Measurements from ENCODE around the gene CUL3. TPM values are rescaled to one million over a fixed set of nuclear protein-coding genes. Genes with fewer than 3 reads are reported as not detected.
"Not testable (repeated sequence)": the region's sequence is repeated elsewhere in the genome, so short reads cannot be mapped to it uniquely, and the experiment has no call there.

Gene CUL3
- total RNA-seq, 2 experiments from 2014 or later = 61.7 to 66.0 TPM

DNA sequence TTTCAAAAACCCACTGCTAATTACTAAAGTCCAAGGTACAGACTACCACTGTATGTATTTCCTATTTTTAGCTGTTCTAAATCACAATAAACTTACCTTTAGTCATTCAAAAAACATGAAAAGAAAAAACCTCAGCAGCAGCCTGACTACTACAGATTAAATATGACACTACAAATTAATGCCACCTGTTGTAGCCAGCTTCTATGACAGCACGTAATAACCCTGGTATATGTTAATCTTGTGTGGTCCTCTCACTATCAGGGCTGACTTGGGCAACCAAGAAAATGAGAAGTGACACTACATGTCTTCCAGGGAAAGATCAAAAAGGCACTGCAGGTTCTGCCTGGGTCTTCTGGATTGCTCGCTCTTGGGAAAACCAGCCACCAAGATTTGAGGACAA lies 92.6 kb downstream of the CUL3 start:
- no peak for DNase-seq
- Mint-ChIP-seq H3K4me3 (no peak overlapping the region), H3K27me3 (ENCODE audit: low read depth) (no peaks in the 10 kb centered on the region), H3K4me1 (ENCODE audit: low read depth) (peaks cover 38% of the 10 kb centered on the region), H3K27ac (no peak overlapping the region), H3K9me3 (peaks cover 3% of the 10 kb centered on the region), H3K36me3 (ENCODE audit: low read depth) (peaks cover 49% of the 10 kb centered on the region)
- CTCF ChIA-PET = no interaction called here
- intact Hi-C loops (cut with micrococcal nuclease) = no loop called here

DNA sequence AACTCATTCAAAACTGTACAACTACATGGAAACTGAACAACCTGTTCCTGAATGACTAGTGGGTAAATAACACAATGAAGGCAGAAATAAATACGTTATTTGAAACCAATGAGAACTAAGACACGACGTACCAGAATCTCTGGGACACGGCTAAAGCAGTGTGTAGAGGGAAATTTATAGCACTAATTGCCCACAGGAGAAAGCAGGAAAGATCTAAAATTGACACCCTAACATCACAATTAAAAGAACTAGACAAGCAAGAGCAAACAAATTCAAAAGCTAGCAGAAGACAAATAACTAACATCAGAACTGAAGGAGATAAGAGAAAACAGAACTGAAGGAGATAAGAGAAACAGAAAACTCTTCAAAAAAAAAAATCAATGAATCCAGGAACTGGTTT lies 97.2 kb downstream of the CUL3 start:
- CTCF ChIA-PET = interaction anchor here (0.7 kb wide), 1 partner anchor 83 kb away, joined by 3 read pairs; no protein-coding TSS in a partner anchor
- H3K9me3 Mint-ChIP-seq; DNase-seq; intact Hi-C loops (cut with micrococcal nuclease); H3K27me3 Mint-ChIP-seq (ENCODE audit: low read depth); H3K4me3 Mint-ChIP-seq: not testable (repeated sequence)
- H3K36me3 Mint-ChIP-seq (ENCODE audit: low read depth) = peaks cover 37% of the 10 kb centered on the region
- H3K27ac Mint-ChIP-seq = peak overlapping the region; percentile 21
- H3K4me1 Mint-ChIP-seq (ENCODE audit: low read depth) = peaks cover 42% of the 10 kb centered on the region

DNA sequence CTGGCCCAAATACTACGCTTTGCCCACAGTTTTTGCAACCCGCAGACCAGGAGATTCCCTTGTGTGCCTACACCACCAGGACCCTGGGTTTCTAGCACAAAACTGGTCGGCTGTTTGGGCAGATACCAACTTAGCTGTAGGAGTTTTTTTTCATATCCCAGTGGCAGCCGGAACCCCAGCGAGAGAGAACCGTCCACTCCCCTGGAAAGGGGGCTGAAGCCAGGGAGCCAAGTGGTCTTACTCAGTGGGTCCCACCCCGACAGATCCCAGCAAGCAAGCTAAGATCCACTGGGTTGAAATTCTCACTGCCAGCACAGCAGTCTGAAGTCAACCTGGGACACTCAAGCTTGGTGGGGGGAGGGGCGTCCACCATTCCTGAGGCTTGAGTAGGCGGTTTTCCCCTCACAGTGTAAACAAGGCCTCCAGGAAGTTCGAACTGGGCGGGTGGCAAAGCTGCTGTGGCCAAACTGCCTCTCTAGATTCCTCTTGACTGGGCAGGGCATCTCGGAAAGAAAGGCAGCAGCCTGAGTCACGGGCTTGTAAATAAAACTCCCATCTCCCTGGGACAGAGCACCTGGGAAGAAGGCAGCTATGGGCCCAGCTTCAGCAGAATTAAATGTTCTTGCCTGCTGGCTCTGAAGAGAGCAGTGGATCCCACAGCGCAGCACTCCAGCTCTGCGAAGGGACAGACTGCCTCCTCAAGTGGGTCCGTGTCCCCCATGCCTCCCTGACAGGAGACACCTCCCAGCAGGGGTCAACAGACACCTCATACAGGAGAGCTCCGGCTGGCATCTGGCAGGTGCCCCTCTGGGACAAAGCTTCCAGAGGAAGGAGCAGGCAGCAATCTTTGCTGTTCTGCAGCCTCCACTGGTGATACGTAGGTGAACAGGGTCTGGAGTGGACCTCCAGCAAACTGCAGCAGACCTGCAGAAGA lies 99.8 kb downstream of the CUL3 start:
- intact Hi-C loops (cut with micrococcal nuclease); H3K27me3 Mint-ChIP-seq (ENCODE audit: low read depth); H3K9me3 Mint-ChIP-seq; H3K27ac Mint-ChIP-seq; CTCF ChIA-PET; DNase-seq; H3K4me3 Mint-ChIP-seq: not testable (repeated sequence)
- peaks cover 31% of the 10 kb centered on the region for H3K36me3 Mint-ChIP-seq (ENCODE audit: low read depth)
- peaks cover 31% of the 10 kb centered on the region for H3K4me1 Mint-ChIP-seq (ENCODE audit: low read depth)

GRCh38 chr2:224479826-224480225 lies 105.3 kb downstream of the CUL3 start:
- no peak overlapping the region for H3K27ac Mint-ChIP-seq
- CTCF ChIA-PET = no interaction called here
- no peak overlapping the region for H3K4me3 Mint-ChIP-seq
- no peaks in the 10 kb centered on the region for H3K9me3 Mint-ChIP-seq
- H3K4me1 Mint-ChIP-seq (ENCODE audit: low read depth) = peaks cover 2% of the 10 kb centered on the region
- intact Hi-C loops (cut with micrococcal nuclease) = no loop called here
- H3K36me3 Mint-ChIP-seq (ENCODE audit: low read depth) = peaks cover 23% of the 10 kb centered on the region
- no peak for DNase-seq
- H3K27me3 Mint-ChIP-seq (ENCODE audit: low read depth) = no peaks in the 10 kb centered on the region

GRCh38 chr2:224472827-224473226 lies 112.3 kb downstream of the CUL3 start:
- H3K27me3 Mint-ChIP-seq (ENCODE audit: low read depth) = no peaks in the 10 kb centered on the region
- CTCF ChIA-PET = no interaction called here
- H3K36me3 Mint-ChIP-seq (ENCODE audit: low read depth) = peaks cover 22% of the 10 kb centered on the region
- H3K4me3 Mint-ChIP-seq = no peak overlapping the region
- no peaks in the 10 kb centered on the region for H3K4me1 Mint-ChIP-seq (ENCODE audit: low read depth)
- DNase-seq = no peak
- H3K9me3 Mint-ChIP-seq = no peaks in the 10 kb centered on the region
- intact Hi-C loops (cut with micrococcal nuclease) = no loop called here
- no peak overlapping the region for H3K27ac Mint-ChIP-seq

GRCh38 chr2:224472137-224472536 lies 113.0 kb downstream of the CUL3 start:
- Mint-ChIP-seq H3K36me3 (ENCODE audit: low read depth) (peaks cover 18% of the 10 kb centered on the region), H3K4me3 (no peak overlapping the region), H3K27ac (no peak overlapping the region), H3K4me1 (ENCODE audit: low read depth) (no peaks in the 10 kb centered on the region), H3K27me3 (ENCODE audit: low read depth) (no peaks in the 10 kb centered on the region), H3K9me3 (no peaks in the 10 kb centered on the region)
- no peak for DNase-seq
- intact Hi-C loops (cut with micrococcal nuclease) = no loop called here
- CTCF ChIA-PET = no interaction called here

DNA sequence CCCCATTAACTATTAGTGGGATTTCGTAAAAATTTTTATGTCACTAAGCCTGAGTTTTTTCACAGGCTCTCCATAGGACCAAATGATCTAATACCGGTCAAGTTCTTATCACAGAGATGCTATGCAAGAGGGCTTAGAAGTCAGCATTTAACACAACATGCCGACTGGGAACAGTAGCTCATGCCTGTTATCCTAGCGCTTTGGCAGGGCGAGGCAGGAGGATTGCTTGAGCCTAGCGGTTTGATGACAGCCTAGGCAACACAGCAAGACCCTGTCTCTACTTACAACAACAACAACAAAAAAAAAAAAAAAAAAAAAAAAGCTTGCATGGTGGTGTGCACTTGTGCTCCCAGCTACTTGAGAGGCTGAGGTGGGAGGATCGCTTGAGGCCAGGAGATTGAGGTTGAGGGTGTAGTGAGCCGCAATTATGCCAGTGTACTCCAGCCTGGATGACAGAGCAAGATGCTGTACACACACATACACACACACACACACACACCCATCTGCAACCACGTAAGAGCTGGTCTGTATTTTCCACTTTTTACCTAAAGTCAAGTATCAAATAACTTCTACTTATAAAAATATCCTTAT lies 115.7 kb downstream of the CUL3 start:
- no peak for DNase-seq
- H3K4me3 Mint-ChIP-seq = no peak overlapping the region
- H3K36me3 Mint-ChIP-seq (ENCODE audit: low read depth) = peaks cover 3% of the 10 kb centered on the region
- H3K4me1 Mint-ChIP-seq (ENCODE audit: low read depth) = no peaks in the 10 kb centered on the region
- H3K9me3 Mint-ChIP-seq = peaks cover 3% of the 10 kb centered on the region
- intact Hi-C loops (cut with micrococcal nuclease) = no loop called here
- H3K27ac Mint-ChIP-seq = no peak overlapping the region
- H3K27me3 Mint-ChIP-seq (ENCODE audit: low read depth) = no peaks in the 10 kb centered on the region
- CTCF ChIA-PET = interaction anchor here (1.2 to 1.4 kb wide), 2 partner anchors 181 kb away, joined by 3 to 8 read pairs; no protein-coding TSS in a partner anchor

DNA sequence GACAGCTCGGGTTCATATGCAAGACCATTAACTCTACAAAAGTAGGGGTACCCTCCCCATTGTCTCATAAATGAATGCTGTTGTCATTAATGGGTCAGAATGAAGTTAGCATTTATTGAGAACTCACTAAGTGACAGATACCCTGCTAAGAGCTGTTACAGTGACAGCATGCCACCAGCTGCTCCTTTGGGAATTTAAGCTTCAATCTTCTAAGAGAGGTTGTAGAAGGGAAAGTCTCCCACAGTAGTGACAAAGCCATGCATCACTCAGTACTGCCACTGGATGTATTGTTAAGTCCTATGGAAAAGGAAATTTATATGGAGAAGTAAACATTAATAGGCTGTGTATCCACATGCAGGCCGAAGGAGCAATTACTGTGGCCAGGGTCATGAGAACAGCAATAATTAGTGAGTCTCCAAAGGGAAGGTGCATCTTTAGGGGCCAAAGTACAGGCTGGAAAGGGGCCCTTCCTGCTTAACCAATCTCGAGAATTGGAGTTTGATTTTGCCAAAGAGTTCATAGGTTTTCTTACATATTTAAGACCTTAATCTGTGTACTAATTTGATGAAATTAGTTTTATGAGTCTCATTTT lies 118.8 kb downstream of the CUL3 start:
- H3K4me1 Mint-ChIP-seq (ENCODE audit: low read depth) = no peaks in the 10 kb centered on the region
- no peaks in the 10 kb centered on the region for H3K27me3 Mint-ChIP-seq (ENCODE audit: low read depth)
- H3K9me3 Mint-ChIP-seq = peaks cover 4% of the 10 kb centered on the region
- no peak overlapping the region for H3K4me3 Mint-ChIP-seq
- CTCF ChIA-PET = no interaction called here
- DNase-seq = no peak
- H3K36me3 Mint-ChIP-seq (ENCODE audit: low read depth) = no peaks in the 10 kb centered on the region
- H3K27ac Mint-ChIP-seq = no peak overlapping the region
- intact Hi-C loops (cut with micrococcal nuclease) = no loop called here

GRCh38 chr2:224461391-224461790 lies 123.8 kb downstream of the CUL3 start:
- Mint-ChIP-seq H3K9me3 (peaks cover 9% of the 10 kb centered on the region), H3K4me3 (no peak overlapping the region), H3K36me3 (ENCODE audit: low read depth) (no peaks in the 10 kb centered on the region), H3K27me3 (ENCODE audit: low read depth) (peaks cover 18% of the 10 kb centered on the region), H3K27ac (no peak overlapping the region), H3K4me1 (ENCODE audit: low read depth) (no peaks in the 10 kb centered on the region)
- intact Hi-C loops (cut with micrococcal nuclease) = no loop called here
- CTCF ChIA-PET = no interaction called here
- no peak for DNase-seq

DNA sequence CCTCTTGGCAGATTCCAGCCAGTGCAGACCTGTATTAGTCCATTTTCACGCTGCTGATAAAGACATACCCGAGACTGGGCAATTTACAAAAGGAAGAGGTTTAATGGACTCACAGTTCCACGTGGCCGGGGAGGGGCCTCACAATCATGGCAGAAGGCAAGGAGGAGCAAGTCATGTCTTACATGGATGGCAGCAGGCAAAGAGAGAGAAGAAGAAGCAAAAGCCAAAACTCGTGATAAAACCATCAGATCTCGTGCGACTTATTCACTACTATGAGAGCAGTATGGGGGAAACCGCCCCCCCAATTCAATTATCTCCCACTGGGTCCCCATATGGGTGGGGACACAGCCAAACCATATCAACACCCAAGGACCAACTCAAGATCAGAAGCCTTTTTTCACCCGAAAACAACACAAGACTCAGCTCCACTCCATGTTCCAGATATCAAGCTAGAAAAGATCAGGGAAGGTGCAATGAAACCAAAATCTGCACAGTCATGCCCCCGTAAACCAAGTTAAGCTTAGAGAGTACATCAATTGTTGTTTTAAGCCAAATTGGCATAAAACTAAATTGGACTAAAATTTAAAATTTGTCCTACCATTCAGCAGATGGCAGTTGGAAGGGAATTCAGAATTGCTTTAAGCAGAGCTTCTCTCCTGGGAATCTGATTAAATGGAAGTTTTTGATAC lies 127.6 kb downstream of the CUL3 start:
- Mint-ChIP-seq H3K4me3 (no peak overlapping the region), H3K36me3 (ENCODE audit: low read depth) (no peaks in the 10 kb centered on the region), H3K27me3 (ENCODE audit: low read depth) (peaks cover 18% of the 10 kb centered on the region), H3K27ac (no peak overlapping the region), H3K9me3 (peaks cover 6% of the 10 kb centered on the region), H3K4me1 (ENCODE audit: low read depth) (no peaks in the 10 kb centered on the region)
- CTCF ChIA-PET = interaction anchor here (1.6 kb wide), 1 partner anchor 8 kb away, joined by 5 read pairs; no protein-coding TSS in a partner anchor
- intact Hi-C loops (cut with micrococcal nuclease) = no loop called here
- DNase-seq = no peak

GRCh38 chr2:224453892-224454291 lies 131.3 kb downstream of the CUL3 start:
- CTCF ChIA-PET = interaction anchor here (0.6 kb wide), 1 partner anchor 14 kb away, joined by 3 read pairs; no protein-coding TSS in a partner anchor
- H3K4me3 Mint-ChIP-seq = no peak overlapping the region
- intact Hi-C loops (cut with micrococcal nuclease) = no loop called here
- no peak for DNase-seq
- no peaks in the 10 kb centered on the region for H3K4me1 Mint-ChIP-seq (ENCODE audit: low read depth)
- H3K9me3 Mint-ChIP-seq = peaks cover 5% of the 10 kb centered on the region
- H3K36me3 Mint-ChIP-seq (ENCODE audit: low read depth) = no peaks in the 10 kb centered on the region
- H3K27me3 Mint-ChIP-seq (ENCODE audit: low read depth) = peaks cover 13% of the 10 kb centered on the region
- no peak overlapping the region for H3K27ac Mint-ChIP-seq
